SK-N-MC (cell line): ENCODE data around the gene MPI.

ENCODE experiments used
- EZH2 ChIP-seq: fragments of 200-600 bp; sonication (generic); IDR thresholded peaks from one replicate; pipeline ENCODE4 v1.6.1; 2017; ENCODE audit warnings: antibody characterized with exemption
- FOXP2 ChIP-seq: optimal IDR thresholded peaks from 2 replicates; pipeline ENCODE3; 2011; ENCODE audit warnings: mild to moderate bottlenecking, moderate library complexity; ENCODE audit not compliant: insufficient read depth; ENCODE audit errors: extremely low read length, control extremely low read depth
- POLR2AphosphoS5 ChIP-seq: IDR thresholded peaks from 2 replicates; pipeline ENCODE4 v1.6.1; 2012; ENCODE audit warnings: mild to moderate bottlenecking, low read depth, low read length, borderline replicate concordance

DNA sequence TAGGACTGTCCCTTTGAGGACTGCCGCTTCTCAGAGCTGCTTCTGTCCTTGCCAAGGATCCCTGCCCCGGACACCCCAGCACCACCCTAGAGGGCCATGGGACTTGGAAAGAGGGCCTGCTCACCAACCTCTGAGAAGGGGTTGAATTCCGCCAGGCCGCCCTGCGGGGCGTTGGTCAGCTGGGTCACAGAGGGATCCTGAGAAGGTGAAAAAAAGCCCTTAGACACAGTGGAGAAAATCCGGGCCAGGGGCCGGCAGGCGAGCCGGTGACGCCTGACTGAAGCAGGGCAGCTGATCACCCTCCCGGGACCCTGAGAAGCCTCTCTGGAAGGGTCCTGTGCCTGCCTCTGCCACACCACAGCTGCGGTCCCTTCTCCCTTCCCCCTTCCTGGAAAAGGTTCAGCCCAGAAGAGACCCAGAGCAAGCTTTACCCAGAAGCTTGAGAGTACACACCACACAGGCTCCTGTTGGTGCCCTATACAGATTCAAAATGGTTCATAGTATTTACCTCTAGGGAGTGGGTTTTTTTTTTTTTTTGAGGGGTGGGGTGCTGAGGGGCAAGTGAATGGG, 35.3 kb upstream of the MPI start:
- TF ChIP-seq EZH2 (no peak), POLR2AphosphoS5 (no peak), FOXP2 (no peak)
